ENCODE data around the gene TXNRD2. TPM values are rescaled to one million over a fixed set of nuclear protein-coding genes. Genes with fewer than 3 reads are reported as not detected.

TXNRD2 gene
- total RNA-seq, 1 experiment from 2014 or later: 33.7 TPM

GRCh38 chr22:19882446-19883381 lies 58.9 kb downstream of the TXNRD2 start:
- Mint-ChIP-seq H3K9me3 (ENCODE audit: low read depth, unreplicated experiment) (no peaks in the 10 kb centered on the region), H3K36me3 (ENCODE audit: insufficient read depth, unreplicated experiment) (peaks cover 15% of the 10 kb centered on the region), H3K27ac (ENCODE audit: unreplicated experiment) (no peak overlapping the region), H3K27me3 (ENCODE audit: unreplicated experiment) (no peaks in the 10 kb centered on the region), H3K4me3 (ENCODE audit: low read depth, unreplicated experiment) (no peak overlapping the region), H3K4me1 (ENCODE audit: low read depth, unreplicated experiment) (peaks cover 23% of the 10 kb centered on the region)
- no peak for DNase-seq
- no TSS peak for BruUV-seq (replicated peaks)
- no peak for TF ChIP-seq CTCF (IDR thresholded peaks at IDR 0.05; ENCODE audit: unreplicated experiment)
- CTCF ChIA-PET: no interaction called here
- intact Hi-C loops (cut with micrococcal nuclease; ENCODE audit: unreplicated experiment): no loop called here

GRCh38 chr22:19880786-19881569 lies 60.6 kb downstream of the TXNRD2 start:
- H3K36me3 Mint-ChIP-seq (ENCODE audit: insufficient read depth, unreplicated experiment): peaks cover 9% of the 10 kb centered on the region
- peak overlapping the region; percentile 79 for H3K27ac Mint-ChIP-seq (ENCODE audit: unreplicated experiment)
- H3K4me3 Mint-ChIP-seq (ENCODE audit: low read depth, unreplicated experiment): peak overlapping the region; percentile 49
- TF ChIP-seq CTCF (IDR thresholded peaks at IDR 0.05; ENCODE audit: unreplicated experiment): no peak
- BruUV-seq (replicated peaks): no TSS peak
- intact Hi-C loops (cut with micrococcal nuclease; ENCODE audit: unreplicated experiment): loop anchor here (2.0 kb wide), 1 partner anchor 26 kb away; the partner anchor contains the start of genes GNB1L and RTL10
- peak; percentile 86 for DNase-seq
- no peaks in the 10 kb centered on the region for H3K27me3 Mint-ChIP-seq (ENCODE audit: unreplicated experiment)
- CTCF ChIA-PET: interaction anchor here (0.9 to 1.2 kb wide), 2 partner anchors 31 to 157 kb away, joined by 3 to 5 read pairs; partner anchors contain the start of gene GP1BB
- no peaks in the 10 kb centered on the region for H3K9me3 Mint-ChIP-seq (ENCODE audit: low read depth, unreplicated experiment)
- H3K4me1 Mint-ChIP-seq (ENCODE audit: low read depth, unreplicated experiment): peaks cover 23% of the 10 kb centered on the region

- Mint-ChIP-seq H3K27me3 (ENCODE audit: unreplicated experiment) (no peaks in the 10 kb centered on the region), H3K4me3 (ENCODE audit: low read depth, unreplicated experiment) (no peak overlapping the region), H3K9me3 (ENCODE audit: low read depth, unreplicated experiment) (no peaks in the 10 kb centered on the region), H3K27ac (ENCODE audit: unreplicated experiment) (no peak overlapping the region), H3K36me3 (ENCODE audit: insufficient read depth, unreplicated experiment) (peaks cover 9% of the 10 kb centered on the region), H3K4me1 (ENCODE audit: low read depth, unreplicated experiment) (peaks cover 23% of the 10 kb centered on the region)
- CTCF ChIA-PET: interaction anchor here (0.9 to 1.2 kb wide), 3 partner anchors 30 to 156 kb away, joined by 3 to 5 read pairs (median 3); partner anchors contain the start of gene GP1BB
- intact Hi-C loops (cut with micrococcal nuclease; ENCODE audit: unreplicated experiment): loop anchor here (2.0 kb wide), 1 partner anchor 25 kb away; the partner anchor contains the start of genes GNB1L and RTL10
- no peak for TF ChIP-seq CTCF (IDR thresholded peaks at IDR 0.05; ENCODE audit: unreplicated experiment)
- no TSS peak for BruUV-seq (replicated peaks)
- DNase-seq: no peak
Measured at GRCh38 chr22:19879992-19880785, 61.4 kb downstream of the TXNRD2 start.

GRCh38 chr22:19879643-19879991 lies 62.0 kb downstream of the TXNRD2 start:
- TF ChIP-seq CTCF (IDR thresholded peaks at IDR 0.05; ENCODE audit: unreplicated experiment): no peak
- Mint-ChIP-seq H3K4me1 (ENCODE audit: low read depth, unreplicated experiment) (peaks cover 23% of the 10 kb centered on the region), H3K27me3 (ENCODE audit: unreplicated experiment) (no peaks in the 10 kb centered on the region), H3K4me3 (ENCODE audit: low read depth, unreplicated experiment) (no peak overlapping the region), H3K36me3 (ENCODE audit: insufficient read depth, unreplicated experiment) (peaks cover 9% of the 10 kb centered on the region), H3K27ac (ENCODE audit: unreplicated experiment) (no peak overlapping the region), H3K9me3 (ENCODE audit: low read depth, unreplicated experiment) (no peaks in the 10 kb centered on the region)
- DNase-seq: no peak
- intact Hi-C loops (cut with micrococcal nuclease; ENCODE audit: unreplicated experiment): no loop called here
- BruUV-seq (replicated peaks): no TSS peak
- CTCF ChIA-PET: interaction anchor here (0.9 kb wide), 1 partner anchor 31 kb away, joined by 3 read pairs; no protein-coding TSS in a partner anchor
